H1 (cell line): ENCODE results near the gene MMP28.

Source experiments
- FOSL1 ChIP-seq: IDR thresholded peaks from 2 replicates; pipeline ENCODE4 v1.6.1; 2011; ENCODE audit warnings: mild to moderate bottlenecking, low read depth, low read length, moderate library complexity; ENCODE audit not compliant: insufficient read depth
- JUND ChIP-seq: IDR thresholded peaks from 2 replicates; pipeline ENCODE4 v1.6.1; 2011; ENCODE audit warnings: mild to moderate bottlenecking, improper control_type of control experiment, low read length
- SIN3A ChIP-seq, 2 experiments: IDR thresholded peaks in 1 of 2; conservative IDR thresholded peaks in 1 of 2; 2 replicates each; pipeline ENCODE4 v1.6.1; 2011 to 2012; ENCODE audit warnings: low read length in 2 of 2, improper control_type of control experiment in 1 of 2, low read depth in 1 of 2, mild to moderate bottlenecking in 1 of 2
- TF ChIP-seq, protein P1 (sequence below), 3 experiments: IDR thresholded peaks; 1 replicate in 2 of 3; 2 replicates in 1 of 3; pipeline versions ENCODE4 v1.5.1 to v1.6.1; 2011; ENCODE audit warnings: low read length in 3 of 3, mild to moderate bottlenecking in 3 of 3, inconsistent platforms in 2 of 3, low read depth in 1 of 3, moderate library complexity in 1 of 3; ENCODE audit not compliant: insufficient read depth in 1 of 3; ENCODE audit errors: control extremely low read depth in 1 of 3

DNA sequence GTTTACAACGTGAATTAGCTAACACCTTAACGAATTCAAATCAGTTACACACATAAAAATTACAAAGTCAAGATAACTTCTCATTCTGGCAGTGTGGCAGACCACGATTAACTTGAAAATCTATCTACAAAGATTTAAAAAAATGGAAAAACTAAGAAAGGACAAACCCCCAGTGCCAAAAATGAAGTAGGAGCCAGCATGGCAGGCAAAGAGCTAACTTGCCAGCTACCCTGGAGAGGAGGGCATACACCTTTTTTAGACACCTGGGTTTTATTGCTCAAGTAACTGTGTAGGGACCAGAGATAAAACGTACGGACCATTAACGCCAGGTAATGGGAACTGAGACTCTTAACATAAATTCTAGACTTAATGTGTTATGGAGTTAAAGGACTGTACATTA lies 16.3 kb upstream of the MMP28 start:
- no peak for TF ChIP-seq JUND
- TF ChIP-seq, protein P1, sequence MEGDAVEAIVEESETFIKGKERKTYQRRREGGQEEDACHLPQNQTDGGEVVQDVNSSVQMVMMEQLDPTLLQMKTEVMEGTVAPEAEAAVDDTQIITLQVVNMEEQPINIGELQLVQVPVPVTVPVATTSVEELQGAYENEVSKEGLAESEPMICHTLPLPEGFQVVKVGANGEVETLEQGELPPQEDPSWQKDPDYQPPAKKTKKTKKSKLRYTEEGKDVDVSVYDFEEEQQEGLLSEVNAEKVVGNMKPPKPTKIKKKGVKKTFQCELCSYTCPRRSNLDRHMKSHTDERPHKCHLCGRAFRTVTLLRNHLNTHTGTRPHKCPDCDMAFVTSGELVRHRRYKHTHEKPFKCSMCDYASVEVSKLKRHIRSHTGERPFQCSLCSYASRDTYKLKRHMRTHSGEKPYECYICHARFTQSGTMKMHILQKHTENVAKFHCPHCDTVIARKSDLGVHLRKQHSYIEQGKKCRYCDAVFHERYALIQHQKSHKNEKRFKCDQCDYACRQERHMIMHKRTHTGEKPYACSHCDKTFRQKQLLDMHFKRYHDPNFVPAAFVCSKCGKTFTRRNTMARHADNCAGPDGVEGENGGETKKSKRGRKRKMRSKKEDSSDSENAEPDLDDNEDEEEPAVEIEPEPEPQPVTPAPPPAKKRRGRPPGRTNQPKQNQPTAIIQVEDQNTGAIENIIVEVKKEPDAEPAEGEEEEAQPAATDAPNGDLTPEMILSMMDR (IDR thresholded peaks at IDR 0.05; ENCODE audit: control extremely low read depth in 1 of 3, insufficient read depth in 1 of 3, low read depth in 1 of 3, low read length in 3 of 3) = no peak
- no peak for TF ChIP-seq FOSL1
- TF ChIP-seq SIN3A (conservative IDR thresholded peaks at IDR 0.05 in 1 of 2, IDR thresholded peaks at IDR 0.05 in 1 of 2; ENCODE audit: low read depth in 1 of 2, low read length in 2 of 2) = no peak
